GM18858 (cell line): ENCODE results near the gene CYP46A1.

Experiments used
- ATAC-seq: cut with Tn5 transposase; IDR thresholded peaks from one replicate; pipeline ENCODE4 v1.9.1; 2021; ENCODE audit not compliant: unreplicated experiment

The CYP46A1 gene

DNA sequence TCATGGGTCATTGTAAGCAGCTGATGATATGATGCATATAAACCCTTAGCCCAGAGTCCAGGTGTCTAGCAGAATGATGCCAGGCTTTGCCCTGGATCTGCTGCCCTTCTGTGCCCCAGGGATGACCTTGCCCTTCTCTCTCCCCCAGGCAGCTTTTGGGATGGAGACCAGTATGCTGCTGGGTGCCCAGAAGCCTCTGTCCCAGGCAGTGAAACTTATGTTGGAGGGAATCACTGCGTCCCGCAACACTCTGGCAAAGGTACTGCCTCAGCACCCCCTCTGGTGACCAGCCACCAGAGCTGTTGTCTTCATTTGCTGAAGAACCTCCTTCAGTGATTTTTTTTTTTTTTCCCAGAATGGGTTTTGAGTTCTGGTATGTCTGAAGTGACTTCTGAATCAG lies 23.3 kb downstream of the CYP46A1 start:
- ATAC-seq: no peak

GRCh38 chr14:99707921-99708320 lies 23.8 kb downstream of the CYP46A1 start:
- no peak for ATAC-seq

DNA sequence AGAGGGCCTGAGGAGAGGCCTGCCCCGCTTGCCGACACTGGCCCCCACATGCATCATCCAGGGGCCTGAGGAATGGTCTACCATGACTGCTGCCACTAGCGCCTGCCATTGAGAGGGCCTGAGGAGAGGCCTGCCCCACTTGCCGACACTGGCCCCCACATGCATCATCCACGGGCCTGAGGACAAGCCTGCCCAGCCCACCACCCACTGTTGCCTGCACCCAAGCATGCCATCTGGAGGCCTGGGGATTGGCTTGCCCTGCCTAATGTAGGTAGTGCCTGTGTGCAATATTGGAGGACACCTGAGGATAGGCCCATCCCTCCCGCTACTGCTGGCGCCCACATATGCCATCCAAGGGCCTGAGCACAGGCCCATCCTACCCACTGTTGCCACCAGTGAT lies 24.4 kb downstream of the CYP46A1 start:
- no peak for ATAC-seq

DNA sequence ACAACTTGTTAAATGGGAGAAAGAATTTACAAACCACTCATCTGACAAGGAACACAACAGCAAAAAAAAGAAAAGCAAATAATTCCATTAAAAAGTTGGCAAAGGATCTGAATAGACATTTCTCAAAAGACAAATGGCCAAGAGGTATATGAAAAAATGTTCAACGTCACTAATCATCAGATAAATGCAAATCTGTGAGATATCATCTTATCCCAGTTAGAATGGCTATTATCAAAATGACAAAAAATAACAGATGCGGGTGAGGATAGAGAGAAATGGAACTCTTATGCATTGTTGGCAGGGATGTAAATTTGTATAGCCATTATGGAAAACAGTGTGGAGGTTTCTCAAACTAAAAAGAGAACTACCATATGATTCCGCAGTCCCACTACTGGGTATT lies 29.9 kb downstream of the CYP46A1 start:
- ATAC-seq: no peak

- no peak for ATAC-seq
These were observed 31.3 kb downstream of the CYP46A1 start for GRCh38 chr14:99715266-99716000.

- ATAC-seq: no peak
These were observed 32.2 kb downstream of the CYP46A1 start for GRCh38 chr14:99716091-99716849.

DNA sequence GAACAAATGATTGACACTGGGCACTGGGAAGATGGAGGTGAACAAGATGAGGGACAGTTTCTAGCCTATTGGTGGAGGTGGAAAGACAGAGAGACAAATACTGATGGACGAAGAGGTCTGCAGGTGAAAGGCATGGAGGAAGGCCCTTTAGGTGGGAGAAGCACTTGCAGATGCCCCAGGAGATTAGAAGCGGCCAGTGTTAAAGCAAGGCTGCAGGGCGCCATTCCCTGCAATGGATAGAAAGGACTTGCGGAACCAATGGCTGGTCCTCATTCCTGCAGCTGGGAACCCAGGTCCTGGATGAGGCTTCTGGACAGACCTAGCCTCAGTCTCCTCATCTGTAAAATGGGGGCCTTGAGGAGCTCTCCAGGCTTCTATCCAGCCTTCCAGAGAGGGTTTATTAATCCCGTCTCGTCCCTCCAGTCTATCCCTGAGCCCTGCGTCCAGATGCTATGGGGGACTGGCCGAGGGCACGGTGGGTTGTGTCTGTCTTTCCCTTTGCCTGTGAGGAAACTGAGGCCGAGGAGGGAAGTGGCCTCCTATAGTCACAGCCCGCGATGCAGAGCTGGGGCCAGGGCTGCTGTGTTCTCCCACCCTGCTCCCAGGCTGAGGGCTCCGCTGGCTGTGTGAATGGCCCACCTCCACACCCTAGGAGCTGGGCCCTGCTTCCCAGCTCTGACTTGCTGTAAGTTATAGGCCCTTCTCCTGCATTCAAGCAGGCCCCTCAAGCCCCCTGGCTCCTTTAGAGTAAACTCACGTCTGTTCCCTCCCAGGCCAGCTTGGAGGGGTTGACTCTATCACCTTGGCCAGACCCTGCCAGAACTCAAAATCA lies 33.0 kb downstream of the CYP46A1 start:
- ATAC-seq: no peak

GRCh38 chr14:99717682-99718013 lies 33.5 kb downstream of the CYP46A1 start:
- ATAC-seq: no peak

GRCh38 chr14:99718031-99718810 lies 34.1 kb downstream of the CYP46A1 start:
- peak; percentile 86 for ATAC-seq

- ATAC-seq: peak; percentile 30
These were observed 34.7 kb downstream of the CYP46A1 start for GRCh38 chr14:99718811-99719192.

GRCh38 chr14:99720941-99721791 lies 37.1 kb downstream of the CYP46A1 start:
- ATAC-seq: no peak

- ATAC-seq: no peak
These were observed 37.9 kb downstream of the CYP46A1 start for GRCh38 chr14:99721792-99722516.

DNA sequence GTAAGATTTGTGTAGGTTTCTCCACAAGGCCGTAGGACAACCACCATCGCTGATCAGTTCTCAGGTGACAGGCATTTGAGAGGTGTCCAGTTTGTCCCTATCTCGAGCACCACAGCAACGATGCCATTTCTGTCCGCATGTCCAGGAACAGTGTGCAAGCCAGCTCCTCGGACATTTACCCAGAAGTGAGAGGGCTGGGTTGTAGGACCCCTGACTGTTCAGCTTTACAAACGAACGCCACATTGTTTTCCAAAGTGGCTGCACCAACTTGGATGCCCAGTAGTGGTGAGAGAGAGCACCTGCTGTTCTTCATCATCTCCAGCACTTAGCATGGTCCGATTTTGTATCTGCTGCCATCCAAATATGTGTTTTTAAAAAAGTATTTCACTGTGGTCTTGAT lies 38.6 kb downstream of the CYP46A1 start:
- ATAC-seq: no peak

- ATAC-seq: no peak
These were observed 40.2 kb downstream of the CYP46A1 start for GRCh38 chr14:99724196-99724891.

DNA sequence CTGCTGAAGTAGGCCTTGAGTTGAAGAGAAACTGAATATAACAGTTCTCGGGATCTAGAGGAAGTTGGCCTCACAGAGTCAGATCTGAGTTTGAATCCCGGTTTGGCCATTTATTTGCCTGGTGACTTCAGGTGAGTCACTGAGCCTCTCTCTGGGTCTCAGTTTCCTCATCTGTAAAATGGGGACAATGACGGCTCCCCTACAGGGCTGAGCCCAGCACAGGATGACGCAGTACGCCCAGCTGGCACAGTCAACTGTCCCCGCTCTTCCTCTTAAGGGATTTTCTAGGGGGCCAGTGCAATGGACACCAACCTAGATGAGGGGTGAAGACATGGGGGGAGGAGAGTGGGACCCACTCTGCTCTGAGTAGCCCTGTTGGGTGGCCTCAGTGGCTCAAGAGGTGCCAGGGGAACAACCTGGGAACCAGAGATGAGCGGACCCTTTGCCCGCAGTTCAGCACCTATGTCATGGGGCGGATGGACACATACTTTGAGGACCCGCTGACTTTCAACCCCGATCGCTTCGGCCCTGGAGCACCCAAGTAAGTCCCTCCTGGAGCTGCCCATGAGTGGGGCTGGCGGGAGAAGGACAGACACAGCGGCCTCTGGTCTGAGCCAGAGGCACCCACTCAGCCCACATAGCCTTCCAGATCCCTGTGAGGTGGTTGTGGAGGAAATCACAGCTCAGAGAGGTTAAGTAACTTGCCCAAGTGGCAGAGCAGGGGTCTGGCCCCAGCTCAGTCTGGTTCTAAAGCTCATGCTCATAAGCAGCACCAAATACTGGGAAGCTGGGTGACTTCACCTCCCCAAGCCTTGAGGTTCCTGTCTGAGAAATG lies 41.1 kb downstream of the CYP46A1 start:
- ATAC-seq: no peak

DNA sequence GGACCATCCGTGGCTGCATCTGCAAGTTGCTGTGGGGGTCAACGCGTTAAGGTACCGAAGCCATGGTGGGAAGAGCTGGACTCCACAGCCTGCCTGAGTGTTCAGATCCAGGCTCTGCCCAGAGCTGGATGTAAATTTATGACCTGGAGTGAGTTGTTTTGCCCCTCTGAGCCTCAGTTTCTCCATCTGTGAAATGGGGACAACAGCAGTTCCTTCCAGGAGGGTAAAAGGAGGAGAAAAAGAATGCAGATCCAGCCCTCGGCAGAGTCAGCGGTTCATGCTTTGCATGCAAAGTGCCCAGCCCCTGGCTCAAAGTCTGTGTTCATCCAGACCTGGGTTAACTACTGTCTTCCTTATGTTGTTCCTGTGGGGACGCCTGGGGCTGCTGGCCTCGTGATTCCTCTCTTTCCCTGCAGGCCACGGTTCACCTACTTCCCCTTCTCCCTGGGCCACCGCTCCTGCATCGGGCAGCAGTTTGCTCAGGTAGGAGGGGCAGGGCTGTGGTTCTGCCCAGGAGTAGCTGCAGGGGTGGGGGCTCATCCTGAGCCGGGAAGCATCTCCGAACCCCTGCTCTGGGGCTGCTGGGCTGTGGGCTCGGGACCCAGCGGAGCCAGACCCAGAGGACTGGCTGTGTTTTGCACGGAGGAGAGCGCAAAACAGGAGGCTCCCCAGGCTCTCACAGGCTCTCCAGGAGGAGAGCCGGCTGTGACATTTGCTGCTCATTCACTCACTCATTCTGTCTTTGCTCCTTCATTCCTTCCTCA lies 41.9 kb downstream of the CYP46A1 start:
- no peak for ATAC-seq

- ATAC-seq: no peak
These were observed 42.5 kb downstream of the CYP46A1 start for GRCh38 chr14:99726538-99727095.
